Measurements from ENCODE around the gene MMADHC. TPM values are rescaled to one million over a fixed set of nuclear protein-coding genes. Genes with fewer than 3 reads are reported as not detected.

Gene MMADHC
- total RNA-seq, 1 experiment from 2014 or later: 126 TPM

DNA sequence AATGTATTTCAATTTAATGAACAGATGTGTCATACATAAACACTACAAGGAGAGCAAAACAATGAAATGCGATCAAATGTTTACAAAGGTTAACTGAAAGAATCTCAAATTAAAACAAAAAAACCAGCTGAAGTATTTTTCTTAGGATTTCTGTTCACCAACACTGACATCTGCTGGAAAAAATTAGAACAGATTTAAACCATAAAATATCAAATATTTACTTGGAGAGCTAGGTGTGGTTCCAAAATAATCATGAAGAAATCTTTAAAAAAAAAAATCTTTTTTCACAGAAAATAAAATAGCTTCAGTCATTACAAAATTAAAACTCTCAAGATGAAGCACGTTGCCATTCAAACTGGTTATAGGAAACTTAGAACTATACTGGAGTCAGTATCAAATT is 13.8 kb downstream of the MMADHC start:
- Mint-ChIP-seq H3K9me3 (no peaks in the 10 kb centered on the region), H3K27ac (no peak overlapping the region), H3K4me1 (no peaks in the 10 kb centered on the region), H3K36me3 (peaks cover 57% of the 10 kb centered on the region), H3K27me3 (ENCODE audit: low read depth) (no peaks in the 10 kb centered on the region), H3K4me3 (no peak overlapping the region)
- TF ChIP-seq, protein P1, sequence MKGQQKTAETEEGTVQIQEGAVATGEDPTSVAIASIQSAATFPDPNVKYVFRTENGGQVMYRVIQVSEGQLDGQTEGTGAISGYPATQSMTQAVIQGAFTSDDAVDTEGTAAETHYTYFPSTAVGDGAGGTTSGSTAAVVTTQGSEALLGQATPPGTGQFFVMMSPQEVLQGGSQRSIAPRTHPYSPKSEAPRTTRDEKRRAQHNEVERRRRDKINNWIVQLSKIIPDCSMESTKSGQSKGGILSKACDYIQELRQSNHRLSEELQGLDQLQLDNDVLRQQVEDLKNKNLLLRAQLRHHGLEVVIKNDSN (CRISPR knock-in tag; IDR thresholded peaks at IDR 0.05): no peak
- TF ChIP-seq ZNF232 (CRISPR knock-in tag; IDR thresholded peaks at IDR 0.05) (no peak), GABPB1 (CRISPR knock-in tag; IDR thresholded peaks at IDR 0.05) (no peak), ATF2 (CRISPR knock-in tag; IDR thresholded peaks at IDR 0.05; ENCODE audit: borderline replicate concordance, low read depth) (no peak), SMAD3 (CRISPR knock-in tag; IDR thresholded peaks at IDR 0.05; ENCODE audit: borderline replicate concordance) (no peak), MXD4 (CRISPR knock-in tag; IDR thresholded peaks at IDR 0.05; ENCODE audit: borderline replicate concordance) (no peak), CREB1 (CRISPR knock-in tag; IDR thresholded peaks at IDR 0.05) (no peak), ZNF121 (CRISPR knock-in tag; IDR thresholded peaks at IDR 0.05) (no peak), TEAD4 (CRISPR knock-in tag; IDR thresholded peaks at IDR 0.05) (no peak), ZNF423 (CRISPR knock-in tag; IDR thresholded peaks at IDR 0.05) (no peak), NR3C1 (CRISPR knock-in tag; conservative IDR thresholded peaks at IDR 0.05; ENCODE audit: low read depth) (no peak)
- TF ChIP-seq, protein P2, sequence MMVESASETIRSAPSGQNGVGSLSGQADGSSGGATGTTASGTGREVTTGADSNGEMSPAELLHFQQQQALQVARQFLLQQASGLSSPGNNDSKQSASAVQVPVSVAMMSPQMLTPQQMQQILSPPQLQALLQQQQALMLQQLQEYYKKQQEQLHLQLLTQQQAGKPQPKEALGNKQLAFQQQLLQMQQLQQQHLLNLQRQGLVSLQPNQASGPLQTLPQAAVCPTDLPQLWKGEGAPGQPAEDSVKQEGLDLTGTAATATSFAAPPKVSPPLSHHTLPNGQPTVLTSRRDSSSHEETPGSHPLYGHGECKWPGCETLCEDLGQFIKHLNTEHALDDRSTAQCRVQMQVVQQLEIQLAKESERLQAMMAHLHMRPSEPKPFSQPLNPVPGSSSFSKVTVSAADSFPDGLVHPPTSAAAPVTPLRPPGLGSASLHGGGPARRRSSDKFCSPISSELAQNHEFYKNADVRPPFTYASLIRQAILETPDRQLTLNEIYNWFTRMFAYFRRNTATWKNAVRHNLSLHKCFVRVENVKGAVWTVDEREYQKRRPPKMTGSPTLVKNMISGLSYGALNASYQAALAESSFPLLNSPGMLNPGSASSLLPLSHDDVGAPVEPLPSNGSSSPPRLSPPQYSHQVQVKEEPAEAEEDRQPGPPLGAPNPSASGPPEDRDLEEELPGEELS (CRISPR knock-in tag; IDR thresholded peaks at IDR 0.05): no peak
- TF ChIP-seq, protein P3, sequence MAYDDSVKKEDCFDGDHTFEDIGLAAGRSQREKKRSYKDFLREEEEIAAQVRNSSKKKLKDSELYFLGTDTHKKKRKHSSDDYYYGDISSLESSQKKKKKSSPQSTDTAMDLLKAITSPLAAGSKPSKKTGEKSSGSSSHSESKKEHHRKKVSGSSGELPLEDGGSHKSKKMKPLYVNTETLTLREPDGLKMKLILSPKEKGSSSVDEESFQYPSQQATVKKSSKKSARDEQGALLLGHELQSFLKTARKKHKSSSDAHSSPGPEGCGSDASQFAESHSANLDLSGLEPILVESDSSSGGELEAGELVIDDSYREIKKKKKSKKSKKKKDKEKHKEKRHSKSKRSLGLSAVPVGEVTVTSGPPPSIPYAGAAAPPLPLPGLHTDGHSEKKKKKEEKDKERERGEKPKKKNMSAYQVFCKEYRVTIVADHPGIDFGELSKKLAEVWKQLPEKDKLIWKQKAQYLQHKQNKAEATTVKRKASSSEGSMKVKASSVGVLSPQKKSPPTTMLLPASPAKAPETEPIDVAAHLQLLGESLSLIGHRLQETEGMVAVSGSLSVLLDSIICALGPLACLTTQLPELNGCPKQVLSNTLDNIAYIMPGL (CRISPR knock-in tag; IDR thresholded peaks at IDR 0.05): no peak
- TF ChIP-seq, protein P4, sequence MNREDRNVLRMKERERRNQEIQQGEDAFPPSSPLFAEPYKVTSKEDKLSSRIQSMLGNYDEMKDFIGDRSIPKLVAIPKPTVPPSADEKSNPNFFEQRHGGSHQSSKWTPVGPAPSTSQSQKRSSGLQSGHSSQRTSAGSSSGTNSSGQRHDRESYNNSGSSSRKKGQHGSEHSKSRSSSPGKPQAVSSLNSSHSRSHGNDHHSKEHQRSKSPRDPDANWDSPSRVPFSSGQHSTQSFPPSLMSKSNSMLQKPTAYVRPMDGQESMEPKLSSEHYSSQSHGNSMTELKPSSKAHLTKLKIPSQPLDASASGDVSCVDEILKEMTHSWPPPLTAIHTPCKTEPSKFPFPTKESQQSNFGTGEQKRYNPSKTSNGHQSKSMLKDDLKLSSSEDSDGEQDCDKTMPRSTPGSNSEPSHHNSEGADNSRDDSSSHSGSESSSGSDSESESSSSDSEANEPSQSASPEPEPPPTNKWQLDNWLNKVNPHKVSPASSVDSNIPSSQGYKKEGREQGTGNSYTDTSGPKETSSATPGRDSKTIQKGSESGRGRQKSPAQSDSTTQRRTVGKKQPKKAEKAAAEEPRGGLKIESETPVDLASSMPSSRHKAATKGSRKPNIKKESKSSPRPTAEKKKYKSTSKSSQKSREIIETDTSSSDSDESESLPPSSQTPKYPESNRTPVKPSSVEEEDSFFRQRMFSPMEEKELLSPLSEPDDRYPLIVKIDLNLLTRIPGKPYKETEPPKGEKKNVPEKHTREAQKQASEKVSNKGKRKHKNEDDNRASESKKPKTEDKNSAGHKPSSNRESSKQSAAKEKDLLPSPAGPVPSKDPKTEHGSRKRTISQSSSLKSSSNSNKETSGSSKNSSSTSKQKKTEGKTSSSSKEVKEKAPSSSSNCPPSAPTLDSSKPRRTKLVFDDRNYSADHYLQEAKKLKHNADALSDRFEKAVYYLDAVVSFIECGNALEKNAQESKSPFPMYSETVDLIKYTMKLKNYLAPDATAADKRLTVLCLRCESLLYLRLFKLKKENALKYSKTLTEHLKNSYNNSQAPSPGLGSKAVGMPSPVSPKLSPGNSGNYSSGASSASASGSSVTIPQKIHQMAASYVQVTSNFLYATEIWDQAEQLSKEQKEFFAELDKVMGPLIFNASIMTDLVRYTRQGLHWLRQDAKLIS (CRISPR knock-in tag; IDR thresholded peaks at IDR 0.05; ENCODE audit: borderline replicate concordance): no peak
- no peak for ATAC-seq
- DNase-seq (ENCODE audit: low spot score): no peak
- ChIA-PET POLR2A (no interaction called here), CTCF (interaction anchor here (0.6 to 1.1 kb wide), 4 partner anchors 13 to 557 kb away, joined by 3 to 5 read pairs (median 3); no protein-coding TSS in a partner anchor)

DNA sequence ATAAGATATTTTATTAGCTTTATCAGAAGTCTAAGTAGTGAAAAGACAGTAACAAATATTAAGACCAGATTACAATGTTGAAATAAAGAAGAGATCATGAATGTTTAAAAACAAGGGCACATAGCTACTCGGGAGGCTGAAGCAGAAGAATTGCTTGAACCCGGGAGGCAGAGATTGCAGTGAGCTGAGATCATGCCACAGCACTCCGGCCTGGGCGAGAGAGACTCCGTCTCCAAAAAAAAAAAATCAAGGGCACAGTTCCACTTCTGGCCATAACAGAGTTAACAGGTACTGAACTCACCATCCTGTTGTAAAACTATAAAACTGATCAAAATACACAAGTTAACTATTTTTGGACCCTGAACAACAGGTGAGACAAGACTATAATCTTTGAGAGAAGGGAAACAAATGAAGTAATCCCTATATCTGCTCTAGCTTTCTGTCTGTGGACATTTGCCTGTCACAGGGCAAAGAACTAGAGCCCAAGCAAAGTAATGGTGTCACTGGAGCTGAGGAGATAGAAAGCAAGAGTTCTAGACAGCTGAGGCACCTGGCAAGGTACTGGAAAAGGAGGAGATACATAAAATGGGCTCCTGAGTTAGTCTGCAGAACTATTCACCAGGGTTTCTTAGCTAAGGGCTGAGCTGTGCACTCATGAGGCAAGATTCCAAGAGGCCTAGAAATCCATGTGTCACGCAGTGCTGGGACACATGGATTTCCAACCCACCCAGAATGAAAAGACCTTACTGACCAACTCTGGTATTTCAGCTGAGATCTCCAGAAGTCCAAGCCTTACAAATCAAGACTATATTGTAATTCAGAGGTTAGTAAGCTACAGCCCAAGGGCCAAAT is 15.2 kb downstream of the MMADHC start:
- Mint-ChIP-seq H3K27ac (0 out of 2 replicates have a peak overlapping the region, but pooled peaks have one; percentile 6), H3K27me3 (ENCODE audit: low read depth) (no peaks in the 10 kb centered on the region), H3K4me3 (no peak overlapping the region), H3K9me3 (no peaks in the 10 kb centered on the region), H3K4me1 (no peaks in the 10 kb centered on the region), H3K36me3 (peaks cover 52% of the 10 kb centered on the region)
- ChIA-PET CTCF (interaction anchor here (0.6 kb wide), 2 partner anchors 257 to 440 kb away, joined by 4 read pairs; no protein-coding TSS in a partner anchor), POLR2A (no interaction called here)
- no peak for ATAC-seq
- DNase-seq (ENCODE audit: low spot score): no peak
- no peak for TF ChIP-seq KAT7 (CRISPR knock-in tag; IDR thresholded peaks at IDR 0.05; ENCODE audit: borderline replicate concordance)
- TF ChIP-seq ZNF425 (CRISPR knock-in tag; conservative IDR thresholded peaks at IDR 0.05): no peak
- no peak for TF ChIP-seq ZNF396 (CRISPR knock-in tag; IDR thresholded peaks at IDR 0.05; ENCODE audit: borderline replicate concordance)
- no peak for TF ChIP-seq ELF4 (CRISPR knock-in tag; IDR thresholded peaks at IDR 0.05; ENCODE audit: low read depth)
- no peak for TF ChIP-seq GABPB1 (CRISPR knock-in tag; IDR thresholded peaks at IDR 0.05)
- TF ChIP-seq ZBTB21 (CRISPR knock-in tag; IDR thresholded peaks at IDR 0.05; ENCODE audit: borderline replicate concordance): no peak
- no peak for TF ChIP-seq NFATC4 (CRISPR knock-in tag; IDR thresholded peaks at IDR 0.05)
- TF ChIP-seq NFE2L1 (CRISPR knock-in tag; IDR thresholded peaks at IDR 0.05): no peak

Data from WTC11 (cell line).